Umbilical cord (tissue), 2 donors: ENCODE data around the gene COG8. TPM values are rescaled to one million over a fixed set of nuclear protein-coding genes. Genes with fewer than 3 reads are reported as not detected.

ENCODE experiments used
- DNase-seq: peaks from one replicate; pipeline ENCODE4 v3.0.0-alpha.2; 2015; ENCODE audit warnings: low spot score
- total RNA-seq: library from RNA; depleted of rRNA; stranded (reverse); fragments of >200 nt; gene quantifications from one replicate; pipeline ENCODE4 v1.2.3, GENCODE V29; 2014; ENCODE audit warnings: low replicate concordance; ENCODE audit not compliant: insufficient read depth

Gene COG8
- total RNA-seq, 1 donor from 2014 or later, result 47.7 TPM

DNA sequence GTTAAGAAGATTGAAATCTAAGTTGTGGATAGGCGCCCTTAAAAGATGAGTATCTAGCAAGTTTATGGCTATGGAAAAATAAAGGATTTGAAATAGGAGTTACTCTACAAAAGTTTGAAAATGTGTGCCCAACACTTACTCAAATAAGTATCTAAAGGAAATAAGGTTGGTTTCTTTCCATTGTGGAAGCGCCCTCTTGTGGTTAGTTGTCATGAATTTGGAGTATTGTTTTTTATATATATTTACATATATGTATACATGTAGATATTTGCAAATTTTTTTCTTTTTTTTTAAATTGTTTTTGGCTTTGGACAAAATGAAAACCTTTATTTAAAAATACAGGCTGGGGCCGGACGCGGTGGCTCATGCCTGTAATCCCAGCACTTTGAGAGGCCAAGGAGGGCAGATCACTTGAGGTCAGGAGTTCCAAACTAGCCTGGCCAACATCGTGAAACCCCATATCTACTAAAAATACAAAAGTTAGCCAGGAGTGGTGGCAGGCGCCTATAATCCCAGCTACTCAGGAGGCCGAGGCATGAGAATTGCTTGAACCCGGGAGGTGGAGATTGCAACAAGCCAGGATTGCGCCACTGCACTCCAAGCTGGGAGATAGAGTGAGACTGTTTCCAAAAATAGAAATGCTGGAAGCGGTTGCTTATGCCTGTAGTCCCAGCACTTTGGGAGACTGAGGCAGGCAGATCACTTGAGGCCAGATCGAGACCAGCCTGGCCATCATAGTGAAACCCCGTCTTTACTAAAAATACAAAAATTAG is 52.2 kb downstream of the COG8 start:
- DNase-seq, result peak; percentile 81

- no peak for DNase-seq
Measured at GRCh38 chr16:69285240-69285639, 54.1 kb downstream of the COG8 start.

GRCh38 chr16:69283851-69284250 is 55.5 kb downstream of the COG8 start:
- peak; percentile 26 for DNase-seq

GRCh38 chr16:69277413-69277812 is 62.0 kb downstream of the COG8 start:
- no peak for DNase-seq

Other genes starting within 250 kb of the COG8 start
- gene HAS3, start 233.9 kb downstream of the COG8 start, total RNA-seq, result 10.4 TPM
- gene CHTF8, start 207.0 kb downstream of the COG8 start, total RNA-seq, result 46.5 TPM
- 13.7 TPM for gene UTP4, start 206.9 kb downstream of the COG8 start, total RNA-seq
- 174 TPM for gene SNTB2, start 152.4 kb downstream of the COG8 start, total RNA-seq
- 44.5 TPM for gene VPS4A, start 28.2 kb downstream of the COG8 start, total RNA-seq
- gene PDF, start 9.0 kb downstream of the COG8 start, total RNA-seq, result 3.1 TPM
- gene NIP7, start 208 bp upstream of the COG8 start, total RNA-seq, result 12.5 TPM
- not detected for gene TMED6, start 12.2 kb upstream of the COG8 start, total RNA-seq
- gene TERF2, start 46.4 kb upstream of the COG8 start, total RNA-seq, result 7.2 TPM
- 97.5 TPM for gene CYB5B, start 85.1 kb upstream of the COG8 start, total RNA-seq
- gene NFAT5, start 226.4 kb upstream of the COG8 start, total RNA-seq, result 22.6 TPM